HG03571 (cell line): ENCODE measurements around the gene MYO15A.
A peak's percentile ranks its signal among the peaks of the same experiment; 100 is the strongest.

Experiments
- ATAC-seq: cut with Tn5 transposase; IDR thresholded peaks from one replicate; pipeline ENCODE4 v1.9.1; 2021; ENCODE audit not compliant: unreplicated experiment

MYO15A gene, protein sequence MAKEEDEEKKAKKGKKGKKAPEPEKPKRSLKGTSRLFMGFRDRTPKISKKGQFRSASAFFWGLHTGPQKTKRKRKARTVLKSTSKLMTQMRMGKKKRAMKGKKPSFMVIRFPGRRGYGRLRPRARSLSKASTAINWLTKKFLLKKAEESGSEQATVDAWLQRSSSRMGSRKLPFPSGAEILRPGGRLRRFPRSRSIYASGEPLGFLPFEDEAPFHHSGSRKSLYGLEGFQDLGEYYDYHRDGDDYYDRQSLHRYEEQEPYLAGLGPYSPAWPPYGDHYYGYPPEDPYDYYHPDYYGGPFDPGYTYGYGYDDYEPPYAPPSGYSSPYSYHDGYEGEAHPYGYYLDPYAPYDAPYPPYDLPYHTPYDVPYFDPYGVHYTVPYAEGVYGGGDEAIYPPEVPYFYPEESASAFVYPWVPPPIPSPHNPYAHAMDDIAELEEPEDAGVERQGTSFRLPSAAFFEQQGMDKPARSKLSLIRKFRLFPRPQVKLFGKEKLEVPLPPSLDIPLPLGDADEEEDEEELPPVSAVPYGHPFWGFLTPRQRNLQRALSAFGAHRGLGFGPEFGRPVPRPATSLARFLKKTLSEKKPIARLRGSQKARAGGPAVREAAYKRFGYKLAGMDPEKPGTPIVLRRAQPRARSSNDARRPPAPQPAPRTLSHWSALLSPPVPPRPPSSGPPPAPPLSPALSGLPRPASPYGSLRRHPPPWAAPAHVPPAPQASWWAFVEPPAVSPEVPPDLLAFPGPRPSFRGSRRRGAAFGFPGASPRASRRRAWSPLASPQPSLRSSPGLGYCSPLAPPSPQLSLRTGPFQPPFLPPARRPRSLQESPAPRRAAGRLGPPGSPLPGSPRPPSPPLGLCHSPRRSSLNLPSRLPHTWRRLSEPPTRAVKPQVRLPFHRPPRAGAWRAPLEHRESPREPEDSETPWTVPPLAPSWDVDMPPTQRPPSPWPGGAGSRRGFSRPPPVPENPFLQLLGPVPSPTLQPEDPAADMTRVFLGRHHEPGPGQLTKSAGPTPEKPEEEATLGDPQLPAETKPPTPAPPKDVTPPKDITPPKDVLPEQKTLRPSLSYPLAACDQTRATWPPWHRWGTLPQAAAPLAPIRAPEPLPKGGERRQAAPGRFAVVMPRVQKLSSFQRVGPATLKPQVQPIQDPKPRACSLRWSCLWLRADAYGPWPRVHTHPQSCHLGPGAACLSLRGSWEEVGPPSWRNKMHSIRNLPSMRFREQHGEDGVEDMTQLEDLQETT (N-terminal part only)

DNA sequence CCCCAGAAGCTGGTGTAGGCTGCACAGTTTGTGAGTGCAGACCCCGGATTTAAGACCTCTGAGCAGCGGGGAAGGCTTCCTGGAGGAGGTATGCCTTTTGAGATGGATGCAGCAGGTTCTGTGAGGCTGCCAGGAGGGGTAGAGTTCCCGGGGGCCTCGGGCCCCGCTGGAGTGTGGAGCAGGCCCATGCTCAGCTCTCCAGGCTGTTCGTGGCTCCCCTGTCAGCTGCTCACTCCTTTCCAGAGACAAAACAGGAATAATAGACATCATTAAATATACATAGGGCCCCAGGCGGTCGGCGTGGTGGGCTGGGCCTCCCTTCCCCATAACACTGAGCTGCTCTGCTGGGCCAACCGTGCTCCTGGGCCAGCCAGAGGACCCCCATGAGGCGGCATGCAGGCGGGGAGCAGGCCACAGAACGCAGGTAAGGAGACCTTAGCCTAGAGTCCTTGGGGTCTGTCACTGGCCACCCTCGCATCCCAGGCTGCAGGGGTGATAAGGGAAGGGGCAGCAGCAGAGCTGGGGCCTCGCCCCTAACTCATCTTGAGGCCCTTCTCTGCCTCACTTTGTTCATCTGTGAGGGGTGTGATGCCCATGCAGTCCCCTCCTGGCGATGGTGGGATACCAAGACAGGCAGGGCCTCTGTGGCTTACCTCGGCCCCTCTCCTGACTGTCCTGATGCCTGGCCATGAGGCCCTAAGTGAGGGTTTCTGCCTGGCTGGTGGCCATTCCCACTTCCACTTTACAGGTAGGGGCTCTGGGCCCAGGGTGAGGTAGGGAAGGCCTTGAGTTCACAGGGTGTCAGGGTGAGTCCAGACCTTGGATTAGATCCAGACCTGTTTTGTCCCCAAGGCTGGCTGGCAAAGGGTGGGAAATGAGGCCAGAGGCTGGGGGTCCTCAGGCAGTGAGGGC lies at the start of gene MYO15A:
MYO15A (plus strand) TSS at position 356 of the 912 bp plus-strand sequence. CDS start 10,045 bp downstream, outside the sequence.
- ATAC-seq: no peak

DNA sequence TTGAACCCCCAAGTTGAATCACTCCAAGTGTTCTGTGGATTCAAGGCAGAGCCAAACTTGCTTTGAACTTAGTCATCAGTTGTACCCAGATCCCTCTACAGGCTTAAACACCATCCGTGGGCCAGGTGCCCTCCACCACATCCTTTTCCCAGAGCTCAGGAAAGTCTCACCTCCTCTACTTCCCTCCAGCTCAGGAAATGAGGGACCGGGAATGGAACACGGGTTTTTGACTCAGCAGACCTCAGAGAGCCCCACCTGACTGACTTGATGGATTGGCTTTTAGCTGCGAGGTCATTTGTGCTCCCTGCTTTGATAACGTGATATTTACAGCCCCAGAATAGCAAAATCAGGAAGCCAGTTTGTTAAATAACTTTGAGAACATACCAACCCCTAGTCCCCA lies 49.3 kb upstream of the MYO15A start:
- ATAC-seq: no peak

DNA sequence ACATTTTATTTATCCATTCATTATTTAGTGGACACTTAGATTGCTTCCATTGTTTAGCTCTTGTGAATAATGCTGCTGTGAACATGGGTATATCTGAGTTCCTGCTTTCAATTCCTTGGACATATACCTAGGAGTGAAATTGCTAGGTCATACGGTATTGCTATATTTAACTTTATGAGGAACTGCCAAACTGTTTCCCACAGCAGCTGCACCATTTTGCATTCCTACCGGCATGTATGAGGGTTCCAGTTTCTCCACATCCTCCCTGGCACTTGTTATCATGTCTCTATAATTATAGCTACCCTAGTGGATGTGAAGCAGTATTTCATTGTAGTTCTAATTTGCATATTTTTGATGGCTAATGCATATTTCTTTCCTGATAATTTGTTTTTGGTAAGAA lies 44.5 kb upstream of the MYO15A start:
- ATAC-seq: no peak

DNA sequence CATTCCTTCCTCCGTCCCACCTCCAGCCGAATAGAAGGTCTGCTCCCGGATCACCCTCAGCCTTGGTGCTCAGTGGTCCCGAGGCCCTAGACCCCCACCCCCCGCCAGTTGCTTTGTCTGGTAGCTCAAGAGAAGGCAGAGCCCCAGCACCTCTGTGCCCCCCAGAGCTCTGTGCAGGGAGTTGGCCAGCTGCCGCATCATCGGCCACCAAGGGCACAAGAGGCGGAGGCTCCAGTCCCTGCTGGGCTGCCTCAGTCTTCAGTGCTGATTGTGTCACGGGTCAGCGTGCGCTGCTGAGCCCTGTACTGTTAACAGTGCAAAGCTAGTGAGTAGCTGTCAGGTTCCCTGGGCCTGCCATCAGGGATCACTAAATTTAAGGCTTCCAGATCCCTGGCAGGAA lies 43.0 kb upstream of the MYO15A start:
- no peak for ATAC-seq

DNA sequence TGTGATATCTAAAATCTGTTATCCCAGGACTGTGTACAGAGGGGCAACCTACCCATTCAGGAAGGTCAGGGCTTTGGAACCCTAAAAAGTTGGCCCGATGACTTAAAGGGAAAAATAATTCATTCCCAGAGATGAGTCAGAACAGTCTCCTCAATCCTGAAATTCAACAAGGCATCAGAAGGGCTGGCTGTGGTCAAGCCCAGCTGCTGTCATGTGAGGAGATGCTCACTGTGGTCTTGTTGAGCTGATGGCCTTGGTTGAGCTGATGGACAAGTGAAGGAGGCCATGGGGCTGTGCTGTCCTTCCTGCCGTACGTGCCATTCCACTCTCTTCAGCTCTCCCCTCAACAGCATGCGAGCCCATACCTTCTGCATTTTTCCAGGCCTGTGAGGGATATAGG lies 41.7 kb upstream of the MYO15A start:
- ATAC-seq: no peak

DNA sequence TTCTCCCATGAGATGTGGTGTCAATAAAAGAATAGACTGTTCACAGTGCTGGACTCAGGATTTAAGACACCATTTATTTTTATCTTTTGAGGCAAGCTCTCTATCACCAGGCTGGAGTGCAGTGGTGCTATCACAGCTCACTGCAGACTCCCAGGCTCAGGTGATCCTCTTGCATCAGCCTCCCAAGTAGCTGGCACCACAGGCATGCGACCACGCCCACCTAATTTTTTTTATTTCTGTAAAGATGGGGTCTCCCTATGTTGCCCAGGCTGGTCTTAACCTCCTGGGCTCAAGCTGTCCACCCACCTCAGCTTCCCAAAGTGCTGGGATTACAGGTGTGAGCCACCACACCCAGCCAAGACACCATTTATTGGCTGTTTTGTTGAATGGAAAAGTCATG lies 39.5 kb upstream of the MYO15A start:
- no peak for ATAC-seq

DNA sequence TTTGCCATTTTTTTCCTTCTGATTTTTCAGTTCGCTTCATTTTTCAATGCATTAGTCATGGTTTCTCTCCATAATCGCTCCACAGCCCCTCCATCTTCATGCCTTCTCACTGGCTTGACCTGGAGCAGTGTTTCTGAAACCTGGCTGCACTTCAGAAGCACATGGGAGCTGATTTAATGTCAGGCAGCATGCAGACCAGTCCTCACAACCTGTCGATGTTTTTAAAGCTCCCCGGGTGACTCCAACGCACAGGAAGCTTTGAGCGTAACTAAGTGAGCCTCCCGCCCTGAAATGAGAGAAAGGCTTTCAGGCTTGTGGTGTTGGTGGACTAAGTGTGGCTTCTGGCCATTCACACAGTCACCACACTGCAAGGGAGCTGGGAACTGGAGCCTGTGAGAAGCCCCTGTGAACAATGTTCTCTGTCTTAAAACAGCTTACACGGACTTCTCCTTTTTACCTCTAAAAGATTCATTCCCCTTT lies 37.7 kb upstream of the MYO15A start:
- ATAC-seq: no peak

DNA sequence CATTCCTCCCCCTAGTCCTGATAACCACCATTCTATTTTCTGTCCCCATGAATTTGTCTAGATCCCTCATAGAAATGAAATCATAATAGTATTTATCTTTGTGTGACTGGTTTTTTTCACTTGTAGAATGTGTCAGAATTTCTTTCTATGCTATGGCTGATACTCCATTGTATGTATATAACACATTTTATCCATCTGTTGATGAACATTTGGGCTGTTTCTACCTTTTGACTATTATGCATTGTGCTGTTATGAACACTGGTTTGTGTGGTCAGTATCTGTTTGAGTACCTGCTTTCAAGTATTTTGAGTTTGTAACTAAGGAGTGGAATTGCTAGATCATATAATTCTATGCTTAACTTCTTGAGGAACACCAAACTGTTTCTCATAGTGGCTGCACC lies 36.8 kb upstream of the MYO15A start:
- ATAC-seq: no peak

DNA sequence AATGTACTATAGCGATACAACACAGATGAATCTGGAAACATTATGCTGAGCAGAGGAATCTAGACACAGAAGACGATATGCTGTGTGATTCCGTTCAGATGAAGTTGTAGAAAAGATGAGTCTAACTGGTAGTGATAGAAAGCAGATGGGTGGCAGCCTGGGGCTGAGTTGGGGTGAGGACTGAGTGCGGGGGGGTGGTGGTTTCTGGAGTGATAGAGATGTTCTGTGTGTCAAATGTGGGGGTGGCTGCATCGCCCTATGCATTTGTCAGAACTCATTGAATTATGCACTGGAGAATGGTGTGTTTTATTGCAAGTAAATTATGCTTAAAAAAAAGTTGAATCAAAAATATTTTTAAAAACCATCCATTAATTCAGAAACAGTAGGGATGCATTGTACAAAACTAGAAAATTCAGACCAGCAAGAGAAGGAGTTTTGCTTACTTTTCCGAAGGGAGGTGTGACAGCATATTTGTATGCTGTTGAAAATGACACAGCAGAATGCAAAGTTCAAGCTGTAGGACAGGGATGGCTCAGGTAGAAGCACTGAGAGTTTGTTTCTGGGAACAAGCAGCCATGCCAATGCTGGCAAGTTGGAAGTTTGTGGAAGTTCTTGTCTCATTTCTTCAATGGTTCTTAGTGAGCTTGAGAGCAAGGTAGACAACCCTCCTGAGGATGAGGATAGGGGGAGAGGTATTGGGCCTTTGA lies 33.8 kb upstream of the MYO15A start:
- no peak for ATAC-seq

DNA sequence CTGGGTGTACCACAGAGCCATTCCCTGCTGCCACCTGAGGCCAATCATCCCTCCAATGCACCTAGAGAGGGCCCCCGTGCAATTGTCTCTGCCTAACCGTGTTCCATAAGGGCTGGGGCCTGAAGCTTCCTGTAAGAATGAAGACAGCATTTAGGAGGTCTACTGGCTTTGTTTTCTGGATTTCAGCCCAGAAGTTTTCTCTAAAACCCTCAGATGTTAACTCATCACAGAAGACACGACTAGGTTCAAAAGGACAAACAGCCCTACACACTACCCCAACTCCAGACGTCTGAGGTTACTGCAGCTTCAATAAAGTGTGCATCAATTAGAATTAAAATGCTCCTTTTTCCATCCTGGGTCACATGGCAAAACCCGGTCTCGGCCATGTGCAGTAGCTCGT lies 31.6 kb upstream of the MYO15A start:
- ATAC-seq: no peak

DNA sequence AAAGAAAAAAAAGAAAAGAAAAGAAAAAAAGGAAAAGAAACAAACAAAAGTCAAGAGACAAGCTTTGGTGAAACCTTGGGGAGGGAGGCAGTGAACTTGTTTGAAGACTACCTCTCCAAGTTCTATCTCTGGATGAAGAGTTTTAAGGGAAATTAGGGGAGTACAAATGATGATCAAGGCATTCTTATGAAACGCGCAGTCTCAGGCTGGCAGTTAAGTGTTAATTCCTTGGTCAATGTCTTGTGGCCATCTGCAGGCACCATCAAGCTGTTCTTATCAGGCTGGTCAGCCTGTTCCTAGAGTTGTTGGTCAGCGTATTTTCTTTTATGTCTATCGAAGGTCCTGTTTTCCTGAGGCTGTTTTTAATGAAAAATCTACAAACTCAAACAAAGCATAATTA lies 29.0 kb upstream of the MYO15A start:
- no peak for ATAC-seq

DNA sequence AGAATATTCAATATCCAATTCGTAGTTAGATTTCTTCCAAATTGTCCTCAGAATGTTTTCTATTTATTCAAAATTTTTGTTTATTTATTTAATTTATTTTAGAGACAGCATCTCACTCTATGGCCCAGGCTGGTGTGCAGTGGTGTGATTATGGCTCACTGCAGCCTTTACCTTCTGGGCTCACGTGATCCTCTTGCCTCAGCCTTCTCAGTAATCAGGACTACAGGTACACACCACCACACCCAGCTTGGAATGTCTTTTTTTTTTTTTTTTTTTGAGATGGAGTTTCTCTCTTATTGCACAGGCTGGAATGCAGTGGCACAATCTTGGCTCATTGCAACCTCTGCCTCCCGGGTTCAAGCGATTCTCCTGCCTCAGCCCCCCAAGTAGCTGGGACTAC lies 24.3 kb upstream of the MYO15A start:
- no peak for ATAC-seq

DNA sequence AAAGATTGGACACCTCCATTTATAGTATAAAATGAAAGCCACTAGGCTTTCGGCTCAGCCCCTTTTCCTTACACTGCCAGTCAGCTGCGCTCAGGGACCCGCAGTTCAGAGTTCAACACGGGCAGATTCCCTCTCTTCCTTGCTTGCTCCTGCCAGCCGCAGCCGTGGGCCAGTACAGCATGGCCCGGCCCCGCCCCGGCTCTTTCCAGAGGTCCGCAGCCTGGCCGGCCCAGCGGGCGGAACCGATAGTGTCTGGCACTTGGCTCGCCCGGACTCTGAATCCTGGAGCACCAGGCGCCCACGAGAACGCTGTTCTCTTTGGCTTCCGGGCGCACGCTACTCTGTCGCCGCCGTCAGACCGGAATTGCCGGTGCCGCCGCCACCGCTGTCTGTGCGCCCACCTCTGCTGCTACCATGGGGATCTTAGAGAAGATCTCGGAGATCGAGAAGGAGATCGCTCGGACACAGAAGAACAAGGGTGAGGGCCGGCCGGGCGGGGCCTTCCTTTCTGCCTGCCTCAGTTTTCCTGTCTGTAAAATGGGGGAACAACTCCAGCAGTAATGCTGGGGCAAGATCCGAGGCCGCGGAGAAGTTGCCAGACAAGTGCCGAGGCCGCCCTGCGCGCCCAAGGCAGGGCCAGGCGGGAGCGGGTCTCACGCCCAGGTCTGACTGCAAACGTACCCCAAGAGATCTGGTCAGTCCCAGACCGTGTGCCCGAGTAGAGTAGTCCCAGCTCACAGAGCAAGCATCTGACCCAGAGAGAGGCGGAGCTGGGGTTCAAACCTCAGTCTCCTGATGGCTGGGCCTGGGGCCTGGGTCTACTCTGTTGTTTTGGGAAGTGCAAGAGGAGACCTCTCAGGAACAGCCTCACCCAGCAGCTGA lies 20.7 kb upstream of the MYO15A start, which contains the start of gene DRG2:
DRG2 (plus strand) TSS at position 339 of the 882 bp plus-strand sequence; CDS start at position 415, 76 bp downstream.
- ATAC-seq: peak; percentile 82

DNA sequence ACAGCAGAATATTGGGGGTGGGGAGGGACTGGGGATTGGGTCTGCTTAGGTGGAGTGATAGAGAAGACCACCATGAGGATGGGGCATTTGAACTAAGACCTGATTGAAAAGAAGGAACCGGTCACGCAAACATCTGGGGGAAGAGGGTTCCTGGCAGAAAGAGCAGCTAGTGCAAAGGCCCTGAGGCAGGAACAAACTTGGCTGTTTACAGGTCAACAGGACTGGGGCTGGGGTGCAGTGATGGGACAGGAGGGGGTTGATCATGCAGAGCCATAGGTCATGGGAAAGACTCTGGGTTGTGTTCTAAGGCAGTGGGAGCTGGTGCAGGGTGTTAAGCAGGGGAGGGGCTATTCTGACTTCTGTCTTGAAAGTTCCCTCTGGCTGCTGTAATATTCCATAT lies 18.9 kb upstream of the MYO15A start:
- no peak for ATAC-seq

DNA sequence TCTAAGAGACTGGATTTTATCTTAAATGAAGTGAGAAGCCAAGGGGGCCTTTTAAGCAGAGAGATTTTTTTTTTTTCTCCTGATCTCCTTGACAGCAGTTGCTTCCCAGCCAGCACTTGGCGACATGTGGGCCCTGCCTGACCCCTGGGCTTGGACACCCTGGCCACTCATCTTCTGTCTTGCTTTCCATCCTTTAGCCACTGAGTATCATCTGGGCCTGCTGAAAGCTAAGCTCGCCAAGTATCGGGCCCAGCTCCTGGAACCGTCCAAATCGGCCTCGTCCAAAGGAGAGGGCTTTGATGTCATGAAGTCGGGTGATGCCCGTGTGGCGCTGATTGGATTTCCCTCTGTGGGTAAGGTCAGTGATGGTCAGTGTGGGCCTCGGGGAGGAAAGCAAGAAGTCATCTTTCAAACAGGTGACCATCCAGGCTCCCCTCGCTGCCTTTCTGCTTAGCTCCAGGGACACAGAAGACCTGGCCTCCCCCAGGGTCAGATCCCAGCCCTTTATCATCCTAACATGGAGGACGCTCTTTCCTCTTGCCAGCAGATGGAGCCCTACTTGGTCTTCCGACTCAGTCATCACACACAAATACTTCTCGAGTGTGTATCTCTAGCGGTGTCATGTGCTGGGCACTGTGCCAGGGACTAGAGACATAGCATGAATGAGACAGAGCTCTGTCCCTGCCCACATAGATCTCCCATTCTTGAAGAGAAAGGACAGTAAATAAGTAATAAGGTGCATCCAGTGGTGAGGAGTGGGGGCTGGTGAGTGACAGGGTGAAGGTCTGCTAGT lies 14.7 kb upstream of the MYO15A start:
- ATAC-seq: no peak

DNA sequence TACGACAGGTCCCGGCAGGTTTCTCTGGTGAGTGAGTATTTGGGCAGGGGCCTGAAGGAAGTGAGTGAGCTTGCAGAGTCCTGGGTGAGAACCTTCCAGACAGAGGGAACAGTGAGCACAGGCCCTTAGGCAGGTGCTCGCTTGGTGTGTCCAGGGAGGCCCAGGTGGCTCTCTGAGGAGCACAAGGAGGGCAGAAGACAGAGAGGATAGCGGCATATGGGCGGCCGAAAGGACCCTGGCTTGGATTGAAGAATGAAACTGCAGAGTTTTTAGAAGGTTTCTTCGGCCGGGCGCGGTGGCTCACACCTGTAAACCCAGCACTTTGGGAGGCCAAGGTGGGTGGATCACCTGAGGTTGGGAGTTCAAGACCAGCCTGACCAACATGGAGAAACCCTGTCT lies 14.1 kb upstream of the MYO15A start:
- no peak for ATAC-seq

DNA sequence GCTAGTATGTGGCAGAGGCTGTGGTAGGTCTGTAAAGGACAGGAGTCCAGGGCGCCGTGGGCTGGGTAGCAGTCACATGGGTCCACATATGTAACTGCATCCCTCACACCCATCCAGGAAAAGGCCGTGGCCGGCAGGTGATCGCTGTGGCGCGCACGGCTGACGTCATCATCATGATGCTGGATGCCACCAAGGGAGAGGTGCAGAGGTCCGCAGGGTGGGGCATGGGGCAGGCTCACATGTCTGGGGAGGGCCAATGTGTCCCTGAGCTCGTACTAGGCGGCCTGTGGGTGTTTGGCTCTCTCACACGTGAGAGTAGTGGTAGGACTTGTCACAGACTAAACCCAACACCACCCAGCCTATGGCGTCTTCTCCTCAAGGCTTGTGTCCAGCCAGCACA lies 9.0 kb upstream of the MYO15A start:
- ATAC-seq: no peak

DNA sequence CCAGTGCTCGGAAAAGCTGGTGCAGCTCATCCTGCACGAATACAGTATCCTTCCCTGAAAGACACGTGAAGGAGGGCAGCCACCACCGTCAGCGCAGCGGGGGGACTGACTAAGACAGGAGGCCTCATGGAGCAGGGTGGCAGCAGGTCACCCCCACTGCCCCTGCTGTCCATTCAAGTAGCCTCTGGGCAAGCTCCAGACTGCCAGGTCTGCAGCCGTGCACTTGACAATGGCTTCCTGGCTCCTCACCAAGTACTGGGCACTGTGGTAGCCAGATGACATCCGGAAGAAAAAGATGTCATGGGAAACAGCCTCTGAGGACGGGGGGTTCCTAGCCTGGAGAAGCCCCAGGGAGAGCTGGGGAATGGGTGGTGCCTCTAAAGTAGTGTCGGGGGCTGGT lies 7.9 kb upstream of the MYO15A start:
- no peak for ATAC-seq
